ENCODE results near the gene NAP1L4.
"Not testable (repeated sequence)": the region's sequence is repeated elsewhere in the genome, so short reads cannot be mapped to it uniquely, and the experiment has no call there.

The NAP1L4 gene

GRCh38 chr11:2917842-2918490, 74.2 kb downstream of the NAP1L4 start:
- no peak for DNase-seq

DNA sequence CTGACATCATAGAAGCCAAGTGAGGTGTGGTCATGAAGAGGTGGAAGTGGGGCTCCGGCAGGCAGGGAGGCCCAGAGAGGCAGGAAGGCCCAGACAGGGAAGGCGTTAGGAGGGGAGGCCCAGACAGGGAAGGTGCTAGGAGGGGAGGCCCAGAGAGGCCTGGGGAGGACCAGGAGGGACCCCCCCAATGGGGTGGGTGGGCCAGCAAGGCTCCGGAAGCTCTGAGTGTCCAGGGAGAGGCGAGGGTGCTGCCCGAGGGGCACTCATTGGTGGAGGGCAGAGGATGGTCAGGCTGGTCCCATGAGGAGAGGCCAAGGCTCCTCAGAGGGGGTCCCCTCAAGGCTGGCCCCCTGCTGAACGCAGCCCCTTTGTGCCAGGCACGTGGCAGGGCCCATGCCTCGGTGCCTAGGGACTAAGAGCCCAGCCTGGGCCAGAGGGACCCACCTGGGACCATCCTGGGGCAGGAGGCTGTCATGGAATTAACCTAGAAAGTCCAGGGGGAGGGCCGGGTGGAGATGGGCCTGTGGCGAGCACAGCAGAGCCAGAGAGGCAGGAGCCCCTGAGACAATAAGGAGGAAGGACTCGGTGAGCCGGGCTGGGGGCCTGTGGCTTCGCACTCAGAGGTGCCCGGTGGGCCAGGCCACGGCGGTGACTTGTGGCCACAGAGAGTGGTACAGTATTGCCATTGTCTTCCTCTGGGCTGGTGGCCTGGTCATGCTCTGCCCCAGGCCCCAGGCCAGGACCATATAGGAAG, 75.1 kb downstream of the NAP1L4 start:
- DNase-seq, result no peak

DNA sequence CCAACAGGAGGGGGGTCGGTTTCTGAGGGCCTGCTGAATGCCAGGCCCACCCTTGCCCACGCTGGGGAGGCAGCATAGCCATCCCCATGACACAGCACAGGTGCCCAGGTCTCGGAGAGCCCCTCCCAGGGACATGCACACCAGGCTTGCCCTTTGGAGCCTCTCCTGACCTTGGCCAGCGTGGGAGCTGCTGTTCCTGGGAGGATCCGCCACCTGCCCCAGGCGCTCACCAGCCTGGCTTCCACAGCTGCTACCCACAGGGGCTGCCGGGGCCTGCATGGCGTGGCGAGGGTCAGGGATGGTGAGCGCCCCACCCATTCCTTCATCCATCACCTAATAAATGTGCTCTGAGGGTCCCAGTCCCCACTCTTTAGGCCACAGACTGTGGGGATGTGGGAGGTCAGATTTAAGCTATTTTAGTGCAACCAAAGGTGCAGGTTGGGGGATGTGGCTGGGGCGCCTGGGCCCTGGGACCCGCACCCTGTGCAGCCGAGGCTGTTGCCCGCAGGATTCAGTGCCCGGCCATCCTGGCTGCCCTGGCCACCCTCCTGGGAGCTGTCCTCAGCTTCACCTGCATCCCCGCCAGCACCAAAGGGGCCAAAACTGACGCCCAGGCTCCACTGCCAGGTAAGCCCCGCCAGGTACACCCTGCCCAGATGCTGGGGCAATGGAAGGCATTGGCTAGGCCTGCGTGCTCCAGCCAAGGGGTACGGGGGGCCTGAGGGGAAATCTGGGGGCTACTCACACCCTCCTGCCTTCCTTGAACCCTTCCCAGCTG, 75.8 kb downstream of the NAP1L4 start:
- no peak for DNase-seq

GRCh38 chr11:2915473-2915872, 76.7 kb downstream of the NAP1L4 start:
- DNase-seq, result no peak

- DNase-seq, result no peak
These were observed 77.5 kb downstream of the NAP1L4 start for GRCh38 chr11:2914455-2915195.

DNA sequence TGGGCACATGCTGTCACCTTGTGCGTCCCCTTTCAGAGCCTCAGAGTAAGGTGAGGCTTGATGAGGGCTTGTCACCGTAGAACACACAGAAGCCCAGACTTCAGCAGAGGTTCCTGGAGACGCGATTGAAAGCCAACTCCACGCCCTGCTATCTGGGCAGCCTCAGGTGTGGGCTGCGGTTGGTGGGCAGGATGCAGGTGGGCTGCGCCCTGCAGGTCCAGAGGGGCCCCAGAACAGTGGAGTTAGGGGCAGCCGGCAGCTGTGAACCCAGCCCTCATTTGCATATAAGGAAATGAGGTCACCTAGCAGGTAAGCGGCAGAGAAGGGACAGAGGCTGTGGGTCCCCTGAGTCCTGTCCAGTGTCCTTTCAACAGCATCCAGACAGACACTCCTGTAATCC, 78.4 kb downstream of the NAP1L4 start:
- DNase-seq, result no peak

DNA sequence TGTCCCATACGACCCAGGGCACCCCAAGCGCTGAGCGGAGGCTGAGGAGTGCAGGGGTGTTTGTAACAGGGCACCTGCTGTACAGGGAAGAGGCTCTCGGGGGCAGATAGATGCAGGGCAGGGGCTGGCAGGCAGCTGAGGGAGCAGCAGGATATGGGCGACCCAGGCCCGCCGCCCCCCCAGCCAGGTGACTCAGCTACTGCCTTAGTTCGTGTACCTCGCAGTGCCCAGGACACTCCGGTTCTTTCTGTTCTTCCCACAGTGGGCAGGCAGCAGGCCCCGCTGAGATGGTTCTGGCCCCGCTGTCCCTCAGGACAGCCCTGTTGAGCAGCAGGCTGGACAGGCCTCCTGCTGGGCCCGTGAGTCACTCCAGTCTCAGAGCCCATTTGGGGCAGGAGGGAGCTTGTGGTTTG, 79.1 kb downstream of the NAP1L4 start:
- DNase-seq, result no peak

DNA sequence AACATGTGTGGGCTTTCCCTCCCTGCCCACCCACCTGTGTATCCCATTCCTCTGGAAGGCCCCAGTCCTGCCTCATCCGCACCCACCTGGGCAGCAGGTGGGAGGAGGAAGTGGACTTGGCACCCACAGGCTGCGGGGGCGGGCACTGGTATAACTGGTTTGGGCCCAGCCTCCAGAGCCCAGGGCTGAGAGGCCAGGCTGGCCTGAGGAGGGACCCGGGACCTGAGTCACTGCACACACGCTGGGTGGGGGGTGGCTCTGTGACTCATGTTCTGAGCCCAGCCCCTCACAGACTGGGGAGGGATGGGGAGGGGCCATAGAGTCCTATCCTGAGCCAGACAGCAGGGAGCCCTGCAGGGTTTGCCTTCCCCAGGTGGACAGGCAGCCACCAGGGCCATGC, 79.6 kb downstream of the NAP1L4 start:
- no peak for DNase-seq

DNA sequence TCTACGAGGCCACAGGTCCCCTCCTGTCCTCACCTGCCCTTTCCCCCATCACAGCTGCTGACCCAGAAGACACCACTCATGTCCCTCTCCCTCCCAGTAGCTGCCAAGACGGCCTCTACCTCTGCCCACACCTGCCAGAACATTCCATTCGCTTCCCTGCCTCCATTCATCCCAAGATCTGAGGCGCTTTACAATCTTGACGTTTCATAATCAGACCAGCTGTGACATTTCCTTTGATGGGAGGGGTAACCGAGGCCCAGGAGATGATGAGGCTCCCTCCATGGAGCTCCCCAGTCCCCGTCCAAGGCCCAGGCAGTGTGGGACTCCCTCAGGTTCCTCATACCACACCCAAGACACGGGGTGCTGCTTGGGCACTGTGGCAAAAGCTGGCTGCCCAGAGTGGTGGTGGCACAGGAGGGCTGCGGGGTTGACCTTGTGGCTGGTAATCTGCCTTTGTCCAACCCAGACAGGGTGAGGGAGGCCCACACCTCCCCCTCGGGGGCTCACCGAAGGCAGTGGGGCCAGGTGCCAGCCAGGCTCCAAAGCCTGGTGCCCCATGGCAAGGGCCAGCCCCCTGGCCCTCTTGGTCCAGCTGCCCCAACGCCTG, 80.2 kb downstream of the NAP1L4 start:
- no peak for DNase-seq

DNA sequence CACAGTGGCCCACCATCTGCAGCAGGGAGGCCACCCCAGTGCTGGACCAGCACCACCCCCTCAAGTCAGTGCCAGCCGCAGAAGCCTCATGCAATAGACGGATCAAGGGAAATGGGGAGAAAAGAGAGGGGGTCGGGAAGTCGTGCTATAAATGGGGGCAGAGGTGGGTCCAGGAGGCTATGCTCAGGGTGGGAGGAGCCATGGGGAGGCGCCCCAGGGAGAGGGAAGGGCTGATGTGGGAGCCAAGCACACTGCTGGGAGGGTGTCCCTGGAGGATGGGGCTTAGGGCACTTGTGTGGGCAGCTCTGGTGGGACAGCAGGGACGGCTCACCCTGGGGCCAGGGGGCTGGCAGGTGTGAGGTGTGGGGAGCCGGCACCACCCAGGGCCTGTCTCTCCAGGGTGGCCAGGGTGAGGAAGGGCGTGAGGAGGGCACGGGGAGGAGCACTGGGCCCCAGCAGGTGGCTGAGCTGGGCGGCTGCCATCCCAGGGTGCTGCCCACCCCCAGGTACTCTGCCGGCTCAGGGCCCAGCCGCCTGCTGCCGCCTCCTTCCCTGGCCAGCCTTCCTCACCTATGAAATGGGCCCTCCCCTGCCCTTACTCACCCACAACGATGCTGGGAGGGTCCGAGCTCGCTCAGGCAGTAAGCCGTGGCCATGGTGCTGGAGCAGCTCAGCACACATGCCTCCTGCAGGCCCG, 80.9 kb downstream of the NAP1L4 start:
- no peak for DNase-seq

DNA sequence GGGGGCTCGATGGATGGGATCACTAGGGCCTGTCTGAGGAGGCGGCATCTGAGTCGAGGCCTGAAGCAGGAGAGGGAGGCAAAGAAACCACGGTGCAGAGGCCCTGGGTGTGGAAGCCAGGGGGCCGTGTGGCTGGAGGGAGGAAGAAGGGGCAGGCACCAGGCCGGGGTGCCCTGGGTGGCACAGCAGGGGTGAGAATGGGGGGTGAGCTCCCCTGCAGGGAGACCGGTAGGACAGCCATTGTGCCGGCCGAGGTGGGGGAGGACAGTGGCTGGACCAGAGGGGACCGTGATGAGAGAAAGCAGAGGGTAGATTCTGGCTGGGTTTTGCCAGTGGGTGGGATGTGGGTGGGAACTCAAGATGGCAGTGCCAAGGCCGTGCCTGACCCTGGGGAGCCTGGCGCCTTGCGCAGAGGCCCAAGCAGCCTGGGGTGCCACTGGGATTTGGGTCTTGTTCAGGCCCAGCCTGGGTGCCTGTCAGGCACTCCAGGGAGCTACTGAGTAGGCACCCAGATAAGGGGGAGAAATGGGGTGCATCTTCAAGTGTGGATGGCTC, 81.7 kb downstream of the NAP1L4 start:
- DNase-seq, result no peak

DNA sequence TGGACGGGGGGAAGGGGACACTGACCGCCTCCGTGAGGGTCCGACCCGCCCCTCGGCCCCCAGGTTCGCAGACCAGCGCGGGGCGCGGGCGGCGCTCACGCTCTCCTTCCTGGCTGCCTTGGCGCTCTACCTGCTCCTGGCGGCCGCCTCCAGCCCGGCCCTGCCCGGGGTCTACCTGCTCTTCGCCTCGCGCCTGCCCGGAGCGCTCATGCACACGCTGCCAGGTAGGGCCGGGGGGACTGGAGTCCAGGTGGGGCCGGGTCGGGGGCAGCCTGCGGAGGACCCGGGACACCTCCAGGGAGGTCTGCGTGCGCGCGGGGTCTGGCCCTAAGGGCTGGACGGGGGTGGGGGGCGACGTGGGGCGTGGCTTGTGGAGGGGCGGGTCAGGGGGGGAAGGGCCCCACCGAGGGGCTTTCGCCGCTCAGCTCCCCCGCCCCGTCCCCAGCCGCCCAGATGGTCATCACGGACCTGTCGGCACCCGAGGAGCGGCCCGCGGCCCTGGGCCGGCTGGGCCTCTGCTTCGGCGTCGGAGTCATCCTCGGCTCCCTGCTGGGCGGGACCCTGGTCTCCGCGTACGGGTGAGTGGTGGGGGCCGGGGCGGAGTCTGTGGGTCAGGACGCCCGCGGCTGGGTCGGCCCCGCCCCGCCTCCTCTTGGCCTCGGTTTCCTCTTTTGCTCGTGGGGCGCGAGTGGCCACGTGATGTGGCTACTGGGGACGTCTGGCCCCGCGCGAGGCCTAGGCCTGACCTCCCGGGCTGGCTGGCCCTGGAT, 82.8 kb downstream of the NAP1L4 start:
- no peak for DNase-seq

GRCh38 chr11:2908130-2908529, 84.0 kb downstream of the NAP1L4 start:
- no peak for DNase-seq

GRCh38 chr11:2905299-2905698, 86.8 kb downstream of the NAP1L4 start:
- DNase-seq, result not testable (repeated sequence)

GRCh38 chr11:2904153-2905052, 87.7 kb downstream of the NAP1L4 start:
- no peak for DNase-seq

DNA sequence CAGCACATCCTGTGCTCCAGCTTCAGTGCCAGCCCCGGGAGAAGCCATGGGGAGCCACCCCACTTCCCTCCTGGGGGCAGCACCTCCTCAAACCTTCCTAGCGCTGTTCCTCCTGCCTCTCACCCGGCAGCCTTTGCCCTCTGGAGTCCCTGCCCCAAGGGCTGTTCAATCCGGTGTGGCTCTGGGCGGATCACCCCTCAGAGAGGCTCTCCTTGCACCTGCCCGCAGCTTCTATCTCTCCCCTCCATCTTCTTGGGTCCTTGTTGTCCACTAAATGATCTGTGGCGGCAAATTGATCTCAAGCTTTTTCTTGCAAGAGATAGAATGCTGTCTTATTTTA, 88.5 kb downstream of the NAP1L4 start:
- DNase-seq, result no peak

- DNase-seq, result no peak
These were observed 89.1 kb downstream of the NAP1L4 start for GRCh38 chr11:2902784-2903671.

GRCh38 chr11:2901854-2902783, 90.0 kb downstream of the NAP1L4 start:
- DNase-seq, result no peak
